H1 (cell line): ENCODE data around the gene TTC4. TPM values are rescaled to one million over a fixed set of nuclear protein-coding genes. Genes with fewer than 3 reads are reported as not detected.

ENCODE experiments used
- CBX8 ChIP-seq: fragments of 300-800, 300-1000 bp; sonication (generic); IDR thresholded peaks from 2 replicates; pipeline ENCODE4 v1.7.1; 2016; ENCODE audit warnings: low read depth, low read length, borderline replicate concordance
- CEBPB ChIP-seq: IDR thresholded peaks from 2 replicates; pipeline ENCODE4 v1.6.1; 2012; ENCODE audit warnings: low read depth, low read length
- E2F6 ChIP-seq: IDR thresholded peaks from 2 replicates; pipeline ENCODE4 v1.6.1; 2012; ENCODE audit warnings: inconsistent platforms
- KDM1A ChIP-seq: fragments of 200-600, 300-600 bp; sonication (generic); IDR thresholded peaks from 2 replicates; pipeline ENCODE4 v1.7.1; 2016; ENCODE audit warnings: mild to moderate bottlenecking, low read length, borderline replicate concordance
- TAF1 ChIP-seq: IDR thresholded peaks from 2 replicates; pipeline ENCODE4 v1.6.1; 2011; ENCODE audit warnings: mild to moderate bottlenecking, low read depth, low read length
- polyA plus RNA-seq, 7 experiments: library from polyadenylated mRNA; depleted of rRNA in 3 of 7; stranded (reverse) in 5 of 7; unstranded in 2 of 7; fragments of >200 nt in 5 of 7; fragments of 200-250 nt in 2 of 7; gene quantifications; 1 replicate in 5 of 7; 2 replicates in 1 of 7; 4 replicates in 1 of 7; pipeline versions ENCODE4 v1.2.1 to v1.2.3, GENCODE V29; 2011 to 2013; ENCODE audit warnings: missing spikeins in 2 of 7, mixed read lengths in 2 of 7
- total RNA-seq: library from RNA; stranded (reverse); fragmentation: NEBNext Ultra II Directional; extraction: Animal tissue kit (Norgen Biotek cat#: 25700); gene quantifications from 2 replicates; pipeline ENCODE4 v1.2.1, GENCODE V29; 2021

TTC4 gene
- total and polyA plus RNA-seq, 2 of the 8 experiments (the other 6 are each of a cell fraction or from before 2014, with no cell fraction given), result 21.0 to 25.1 TPM

GRCh38 chr1:54766726-54767125 is 51.1 kb downstream of the TTC4 start (continued):
- no peak for TF ChIP-seq KDM1A
- TF ChIP-seq CEBPB, result no peak
- TF ChIP-seq E2F6, result no peak
- TF ChIP-seq TAF1, result no peak
- TF ChIP-seq CBX8, result no peak
